HEK293 (cell line): ENCODE results near the gene RGS6.

Experiments
- CTCF ChIA-PET: fragments of 350-600 bp; formaldehyde crosslinking; extraction: SDS; loops from one replicate; lab custom pipeline; 2021; ENCODE audit warnings: antibody characterized with exemption; lab: Yijun Ruan, JAX
- POLR2A ChIA-PET: fragments of 300-600 bp; formaldehyde crosslinking; extraction: SDS; loops from one replicate; lab custom pipeline; 2020; ENCODE audit warnings: antibody characterized with exemption, inconsistent platforms; lab: Yijun Ruan, JAX
- H3K27ac ChIP-seq: fragments of 200-500 bp; sonication (Bioruptor generic); 2 replicates; pipeline ENCODE4 v1.5.1; 2014; ENCODE audit warnings: low read depth, low read length, control low read depth, inconsistent platforms; ENCODE audit errors: extremely low read depth
- H3K36me3 ChIP-seq, 2 experiments: fragments of 200-500 bp in 1 of 2; sonication (Bioruptor generic) in 1 of 2; 1 replicate in 1 of 2; 2 replicates in 1 of 2; pipeline ENCODE4 v1.5.1; 2014 to 2017; ENCODE audit warnings: inconsistent platforms in 2 of 2, low read length in 2 of 2; ENCODE audit not compliant: control insufficient read depth in 2 of 2, insufficient read depth in 1 of 2
- H3K4me1 ChIP-seq: fragments of 200-500 bp; sonication (Bioruptor generic); 2 replicates; pipeline ENCODE4 v1.5.1; 2014; ENCODE audit warnings: mild to moderate bottlenecking, low read length, inconsistent platforms; ENCODE audit not compliant: control insufficient read depth, insufficient read depth
- H3K4me3 ChIP-seq: 2 replicates; pipeline ENCODE4 v1.5.1; 2011; ENCODE audit warnings: low read depth, mild to moderate bottlenecking, control low read depth, low read length, moderate library complexity
- H3K9me3 ChIP-seq: fragments of 200-500 bp; sonication (Bioruptor generic); 2 replicates; pipeline ENCODE4 v1.5.1; 2014; ENCODE audit warnings: low read depth, low read length, inconsistent platforms; ENCODE audit not compliant: control insufficient read depth, insufficient read depth
- KLF17 ChIP-seq: fragments of 450-650 bp; formaldehyde crosslinking; IDR thresholded peaks from 2 replicates; pipeline ENCODE4 v1.5.1; 2016; ENCODE audit warnings: missing biosample characterization, missing genetic modification characterization
- PRDM1 ChIP-seq: fragments of 450-650 bp; formaldehyde crosslinking; IDR thresholded peaks from 2 replicates; pipeline ENCODE4; 2016; ENCODE audit warnings: missing biosample characterization, missing genetic modification characterization
- REST ChIP-seq: fragments of 450-650 bp; formaldehyde crosslinking; IDR thresholded peaks from 2 replicates; pipeline ENCODE4 v1.5.1; 2016; ENCODE audit warnings: missing biosample characterization, missing genetic modification characterization
- ZBTB21 ChIP-seq: fragments of 450-650 bp; formaldehyde crosslinking; IDR thresholded peaks from 2 replicates; pipeline ENCODE4 v1.5.1; 2017; ENCODE audit warnings: missing biosample characterization, missing genetic modification characterization
- ZNF148 ChIP-seq: fragments of 450-650 bp; formaldehyde crosslinking; IDR thresholded peaks from 2 replicates; pipeline ENCODE4 v1.5.0; 2017; ENCODE audit warnings: missing biosample characterization, missing genetic modification characterization, borderline replicate concordance
- ZNF248 ChIP-seq: fragments of 450-650 bp; formaldehyde crosslinking; IDR thresholded peaks from 2 replicates; pipeline ENCODE4 v1.5.1; 2017; ENCODE audit warnings: missing biosample characterization, missing genetic modification characterization
- ZNF266 ChIP-seq: fragments of 450-650 bp; formaldehyde crosslinking; IDR thresholded peaks from 2 replicates; pipeline ENCODE4 v1.5.1; 2016; ENCODE audit warnings: missing biosample characterization, missing genetic modification characterization, low read depth
- ZNF362 ChIP-seq: fragments of 450-650 bp; formaldehyde crosslinking; IDR thresholded peaks from 2 replicates; pipeline ENCODE4 v1.5.1; 2016; ENCODE audit warnings: missing biosample characterization, missing genetic modification characterization
- ZNF518A ChIP-seq: fragments of 450-650 bp; formaldehyde crosslinking; conservative IDR thresholded peaks from 2 replicates; pipeline ENCODE4 v1.5.1; 2016; ENCODE audit warnings: low read depth, missing biosample characterization, missing genetic modification characterization
- ZNF558 ChIP-seq: fragments of 450-650 bp; formaldehyde crosslinking; IDR thresholded peaks from 2 replicates; pipeline ENCODE4 v1.5.1; 2016; ENCODE audit warnings: missing biosample characterization, missing genetic modification characterization
- ZNF585B ChIP-seq: fragments of 450-650 bp; formaldehyde crosslinking; IDR thresholded peaks from 2 replicates; pipeline ENCODE4 v1.5.1; 2016; ENCODE audit warnings: missing biosample characterization, missing genetic modification characterization
- ZNF830 ChIP-seq: fragments of 450-650 bp; IDR thresholded peaks from 2 replicates; pipeline ENCODE4 v1.5.0; 2018; ENCODE audit warnings: missing biosample characterization, missing genetic modification characterization, low read depth, mild to moderate bottlenecking, moderate library complexity

RGS6 gene

GRCh38 chr14:72141084-72141483, 208.9 kb downstream of the RGS6 start (continued):
- TF ChIP-seq ZNF362 (no peak), ZNF558 (no peak), ZNF248 (tag by site-specific recombination) (no peak)

GRCh38 chr14:72142328-72142727, 210.1 kb downstream of the RGS6 start:
- no peaks in the 10 kb centered on the region for H3K9me3 ChIP-seq
- no peaks in the 10 kb centered on the region for H3K4me1 ChIP-seq
- H3K4me3 ChIP-seq: no peak overlapping the region
- no peak overlapping the region for H3K27ac ChIP-seq
- ChIA-PET CTCF (no interaction called here), POLR2A (no interaction called here)
- H3K36me3 ChIP-seq: no peaks in the 10 kb centered on the region
- TF ChIP-seq KLF17 (no peak), PRDM1 (no peak), ZNF585B (tag by site-specific recombination) (no peak), ZNF148 (tag by site-specific recombination) (no peak), ZNF266 (tag by site-specific recombination) (no peak), REST (tag by site-specific recombination) (no peak), ZNF830 (tag by site-specific recombination) (no peak), ZBTB21 (tag by site-specific recombination) (no peak), ZNF518A (tag by site-specific recombination) (no peak)
